SK-N-MC (cell line): ENCODE data around the gene SPATA31C2.

ENCODE experiments used
- DNase-seq: peaks from one replicate; pipeline ENCODE4 v3.0.0-alpha.2; 2011; ENCODE audit warnings: low read depth, low spot score
- H3K27ac ChIP-seq: fragments of 200-600 bp; sonication (generic); 2 replicates; pipeline ENCODE4 v1.5.1; 2016; ENCODE audit warnings: mixed run types
- H3K36me3 ChIP-seq: fragments of 200-600 bp; sonication (generic); 2 replicates; pipeline ENCODE4 v1.6.1; 2017; ENCODE audit warnings: antibody characterized with exemption, low read length, mixed read lengths; ENCODE audit not compliant: insufficient read depth
- H3K4me3 ChIP-seq: fragments of 200-600 bp; sonication (generic); 2 replicates; pipeline ENCODE4 v1.5.1; 2016
- H3K9ac ChIP-seq: fragments of 200-600 bp; sonication (generic); 2 replicates; pipeline ENCODE4 v1.8.0; 2017; ENCODE audit warnings: mixed run types, mixed read lengths; ENCODE audit not compliant: insufficient read length
- H3K9me3 ChIP-seq: fragments of 200-600 bp; sonication (generic); 2 replicates; pipeline ENCODE4 v1.6.1; 2017; ENCODE audit warnings: low read depth, mild to moderate bottlenecking, antibody characterized with exemption, low read length, moderate library complexity, mixed read lengths
- EZH2 ChIP-seq: fragments of 200-600 bp; sonication (generic); IDR thresholded peaks from one replicate; pipeline ENCODE4 v1.6.1; 2017; ENCODE audit warnings: antibody characterized with exemption
- FOXP2 ChIP-seq: optimal IDR thresholded peaks from 2 replicates; pipeline ENCODE3; 2011; ENCODE audit warnings: mild to moderate bottlenecking, moderate library complexity; ENCODE audit not compliant: insufficient read depth; ENCODE audit errors: extremely low read length, control extremely low read depth
- POLR2AphosphoS5 ChIP-seq: IDR thresholded peaks from 2 replicates; pipeline ENCODE4 v1.6.1; 2012; ENCODE audit warnings: mild to moderate bottlenecking, low read depth, low read length, borderline replicate concordance

Gene SPATA31C2

DNA sequence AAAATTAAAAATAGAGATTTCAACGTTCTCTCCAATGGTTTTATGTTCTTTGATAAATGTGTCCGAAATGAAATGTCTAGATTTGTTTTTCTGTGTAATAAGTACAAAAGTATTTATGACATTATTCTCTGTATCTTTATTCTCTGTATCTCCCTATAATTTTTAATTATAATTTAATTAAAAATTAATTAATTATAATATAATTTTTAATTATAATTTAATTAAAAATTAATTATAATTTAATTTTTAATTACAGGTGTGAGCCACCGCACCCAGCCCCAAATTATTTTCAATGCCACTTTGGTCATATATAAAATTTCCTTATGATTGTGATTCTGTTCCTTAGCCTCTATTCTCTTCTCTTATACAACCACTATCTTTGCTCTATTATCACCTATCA, 28.2 kb downstream of the SPATA31C2 start:
- DNase-seq, result no peak

DNA sequence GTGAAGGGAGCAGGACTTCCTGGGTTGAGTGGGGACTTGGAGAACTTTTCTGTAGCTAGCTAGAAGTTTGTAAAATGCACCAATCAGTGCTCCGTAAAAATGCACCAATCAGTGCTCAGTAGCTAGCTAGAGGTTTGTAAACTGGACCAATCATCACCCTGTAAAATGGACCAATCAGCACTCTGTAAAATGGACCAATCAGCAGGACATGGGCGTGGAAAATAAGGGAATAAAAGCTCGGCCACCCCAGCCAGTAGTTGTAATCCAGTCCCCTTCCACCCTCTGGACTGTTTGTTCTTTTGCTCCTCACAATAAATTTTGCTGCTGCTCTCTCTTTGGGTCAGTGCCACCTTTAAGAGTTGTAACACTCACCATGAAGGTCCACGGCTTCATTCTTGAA, 29.5 kb downstream of the SPATA31C2 start:
- Histone ChIP-seq H3K36me3 (no peaks in the 10 kb centered on the region), H3K9me3 (no peaks in the 10 kb centered on the region), H3K9ac (no peak overlapping the region), H3K27ac (no peak overlapping the region), H3K4me3 (no peak overlapping the region)
- TF ChIP-seq POLR2AphosphoS5 (no peak), EZH2 (no peak), FOXP2 (no peak)
- DNase-seq, result no peak

More for the DNA sequence above, 28.2 kb downstream of the SPATA31C2 start:
- TF ChIP-seq POLR2AphosphoS5 (no peak), FOXP2 (no peak), EZH2 (no peak)
- Histone ChIP-seq H3K27ac (no peak overlapping the region), H3K9me3 (no peaks in the 10 kb centered on the region), H3K36me3 (no peaks in the 10 kb centered on the region), H3K9ac (no peak overlapping the region), H3K4me3 (no peak overlapping the region)

DNA sequence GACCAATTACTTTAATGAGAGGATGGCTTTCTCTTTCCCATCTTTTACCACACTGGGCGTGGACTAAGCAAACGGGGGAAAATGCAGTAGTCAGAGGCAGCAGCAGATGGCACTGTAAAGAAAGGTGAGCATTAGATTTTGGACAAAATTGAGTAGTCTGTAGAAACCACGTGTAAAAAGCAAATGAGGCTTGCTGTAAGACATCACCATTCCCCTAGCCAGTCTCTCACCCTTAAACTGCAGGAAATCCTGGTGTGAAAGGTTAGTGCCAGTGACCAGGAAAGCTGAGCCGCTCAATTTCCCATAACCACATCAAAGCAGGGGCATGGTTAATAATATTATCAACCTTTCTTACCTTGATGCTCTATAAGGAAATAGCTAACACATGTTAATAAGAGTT, 31.8 kb downstream of the SPATA31C2 start:
- no peak for DNase-seq
- TF ChIP-seq POLR2AphosphoS5, result no peak
- TF ChIP-seq EZH2, result no peak
- TF ChIP-seq FOXP2, result no peak

DNA sequence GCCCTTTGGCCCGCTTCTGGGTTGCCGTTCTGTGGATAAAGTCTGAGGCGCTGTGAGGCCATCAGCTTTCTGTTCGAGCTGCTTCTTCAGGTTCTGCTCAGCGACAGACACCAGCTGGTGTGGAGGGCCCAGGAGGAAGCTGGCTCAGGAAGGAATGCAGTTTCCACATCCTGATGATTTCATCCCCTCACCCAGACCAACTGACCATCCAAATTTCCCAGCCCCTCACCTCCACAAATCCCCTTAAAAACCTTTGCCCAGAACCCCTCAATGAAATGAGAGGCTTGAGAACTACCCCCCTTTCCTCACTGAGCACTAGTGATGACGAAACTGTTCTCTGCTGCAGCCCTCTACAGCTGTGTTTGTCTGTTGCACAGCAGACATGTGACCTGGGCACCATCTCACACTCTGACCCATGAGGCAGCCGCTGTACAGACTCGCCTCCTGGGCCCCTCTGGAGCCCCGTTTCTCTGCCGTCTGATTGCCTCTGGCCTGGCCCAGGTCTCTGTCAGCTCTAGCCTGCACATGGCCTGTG, 45.4 kb downstream of the SPATA31C2 start:
- TF ChIP-seq EZH2 (no peak), POLR2AphosphoS5 (no peak), FOXP2 (no peak)
- DNase-seq, result no peak
- Histone ChIP-seq H3K9ac (no peak overlapping the region), H3K4me3 (no peak overlapping the region), H3K27ac (no peak overlapping the region), H3K9me3 (no peaks in the 10 kb centered on the region), H3K36me3 (no peaks in the 10 kb centered on the region)

More for the DNA sequence above, 31.8 kb downstream of the SPATA31C2 start:
- no peak overlapping the region for H3K27ac ChIP-seq
- no peaks in the 10 kb centered on the region for H3K36me3 ChIP-seq
- no peak overlapping the region for H3K9ac ChIP-seq
- no peaks in the 10 kb centered on the region for H3K9me3 ChIP-seq
- H3K4me3 ChIP-seq, result no peak overlapping the region

DNA sequence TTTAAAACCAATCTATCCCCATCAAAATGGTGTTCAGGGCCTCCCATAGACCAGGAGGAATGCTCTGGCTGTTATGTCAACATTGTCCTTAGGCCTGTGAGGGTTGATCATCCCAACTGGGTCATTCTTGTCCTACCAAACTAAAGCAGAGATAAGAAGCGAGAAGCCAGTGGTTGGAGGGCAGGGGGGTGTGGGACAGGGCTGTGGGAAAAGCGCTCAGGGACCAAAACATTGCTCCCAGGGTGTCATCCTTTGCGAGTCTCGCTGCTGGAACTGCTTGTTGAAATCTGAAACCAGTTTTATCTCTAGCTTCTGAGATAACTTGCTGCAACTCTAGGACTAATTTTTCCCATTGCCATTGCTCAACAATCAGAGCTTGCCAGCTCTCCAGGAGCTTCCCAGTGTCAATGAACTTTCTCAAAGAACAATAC, 48.1 kb downstream of the SPATA31C2 start:
- Histone ChIP-seq H3K4me3 (no peak overlapping the region), H3K9me3 (no peaks in the 10 kb centered on the region), H3K9ac (no peak overlapping the region), H3K36me3 (no peaks in the 10 kb centered on the region), H3K27ac (no peak overlapping the region)
- TF ChIP-seq FOXP2, result no peak
- TF ChIP-seq POLR2AphosphoS5, result no peak
- TF ChIP-seq EZH2, result no peak
- DNase-seq, result no peak

DNA sequence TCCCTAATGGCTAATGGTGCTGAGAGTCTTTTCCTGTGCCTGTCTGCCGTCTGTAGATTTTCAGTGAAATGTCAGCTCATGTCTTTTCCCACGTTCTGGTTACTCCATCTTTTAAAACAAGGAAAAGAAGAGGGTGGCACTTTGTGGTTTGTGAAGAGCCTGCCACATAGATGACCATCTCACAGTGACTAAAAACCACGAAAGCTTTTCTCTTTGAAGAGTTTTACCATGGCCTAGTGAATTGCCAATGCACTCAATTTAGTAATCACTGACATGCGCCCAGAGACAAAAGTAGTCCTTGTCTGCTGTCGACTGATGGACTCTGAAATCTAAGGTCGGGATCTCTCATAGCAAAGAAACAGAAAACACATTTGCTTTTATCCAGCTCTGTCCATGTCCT, 50.4 kb downstream of the SPATA31C2 start:
- Histone ChIP-seq H3K4me3 (no peak overlapping the region), H3K27ac (no peak overlapping the region), H3K36me3 (no peaks in the 10 kb centered on the region), H3K9me3 (no peaks in the 10 kb centered on the region), H3K9ac (no peak overlapping the region)
- DNase-seq, result no peak
- TF ChIP-seq EZH2 (no peak), FOXP2 (no peak), POLR2AphosphoS5 (no peak)

DNA sequence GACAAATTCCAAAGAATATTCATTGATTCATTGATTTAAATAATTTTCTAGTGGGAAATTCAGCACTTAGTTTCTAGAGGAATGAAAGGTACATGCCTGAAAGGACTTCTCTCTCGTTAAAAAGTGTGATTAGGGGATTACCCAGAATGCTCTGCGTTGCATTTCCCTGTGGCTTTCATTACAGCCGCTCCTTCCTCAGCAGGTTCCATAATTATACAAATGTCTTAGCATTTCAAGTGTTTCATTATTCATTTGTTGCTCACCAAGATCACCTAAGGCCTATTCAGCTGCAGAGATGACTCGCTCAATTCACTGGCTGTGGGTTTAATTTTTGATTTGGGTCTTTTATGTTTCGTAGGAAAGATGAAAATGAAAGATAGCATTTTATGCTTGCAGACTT, 52.8 kb downstream of the SPATA31C2 start:
- TF ChIP-seq FOXP2 (no peak), EZH2 (no peak), POLR2AphosphoS5 (no peak)
- Histone ChIP-seq H3K4me3 (no peak overlapping the region), H3K9ac (no peak overlapping the region), H3K36me3 (no peaks in the 10 kb centered on the region), H3K9me3 (no peaks in the 10 kb centered on the region), H3K27ac (no peak overlapping the region)
- no peak for DNase-seq

DNA sequence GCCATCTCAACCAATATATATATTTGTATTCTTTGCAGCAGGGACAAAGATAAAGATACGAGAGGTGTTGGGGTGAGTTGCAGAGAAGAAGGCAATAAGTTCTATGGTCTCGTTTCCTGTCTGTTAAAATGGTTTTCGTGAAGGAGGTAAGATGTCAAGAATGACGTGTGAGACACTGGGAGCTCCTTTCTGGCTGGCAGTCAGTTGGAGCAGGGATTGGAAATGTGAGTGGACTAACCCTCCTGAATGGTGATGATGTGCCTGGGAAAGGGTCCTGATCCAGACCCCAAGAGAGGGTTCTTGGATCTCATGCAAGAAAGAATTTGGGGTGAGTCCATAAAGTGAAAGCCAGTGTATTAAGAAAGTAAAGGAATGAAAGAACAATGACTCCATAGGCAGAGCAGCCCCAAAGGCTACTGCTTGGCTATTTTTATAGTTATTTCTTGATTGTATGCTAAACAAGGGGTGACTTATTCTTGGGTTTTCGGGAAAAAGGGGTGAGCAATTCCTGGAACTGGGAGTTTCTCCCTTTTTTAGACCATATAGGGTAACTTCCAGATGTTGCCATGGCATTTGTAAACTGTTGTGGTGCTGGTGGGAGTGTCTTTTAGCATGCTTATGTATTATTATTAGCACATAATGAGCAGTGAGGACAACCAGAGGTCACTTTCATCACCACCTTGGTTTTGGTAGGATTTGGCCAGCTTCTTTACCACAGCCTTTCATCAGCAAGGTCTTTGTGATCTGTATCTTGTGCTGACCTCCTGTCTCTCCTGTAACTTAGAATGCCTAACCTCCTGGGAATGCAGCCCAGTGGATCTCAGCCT, 53.7 kb downstream of the SPATA31C2 start:
- no peaks in the 10 kb centered on the region for H3K36me3 ChIP-seq
- TF ChIP-seq POLR2AphosphoS5 (no peak), FOXP2 (no peak), EZH2 (no peak)
- no peak overlapping the region for H3K27ac ChIP-seq
- H3K9ac ChIP-seq, result no peak overlapping the region
- H3K4me3 ChIP-seq, result no peak overlapping the region
- DNase-seq, result no peak
- H3K9me3 ChIP-seq, result no peaks in the 10 kb centered on the region
